ENCODE data around the gene NR1H4.
"Not testable (repeated sequence)": the region's sequence is repeated elsewhere in the genome, so short reads cannot be mapped to it uniquely, and the experiment has no call there.

Gene NR1H4

DNA sequence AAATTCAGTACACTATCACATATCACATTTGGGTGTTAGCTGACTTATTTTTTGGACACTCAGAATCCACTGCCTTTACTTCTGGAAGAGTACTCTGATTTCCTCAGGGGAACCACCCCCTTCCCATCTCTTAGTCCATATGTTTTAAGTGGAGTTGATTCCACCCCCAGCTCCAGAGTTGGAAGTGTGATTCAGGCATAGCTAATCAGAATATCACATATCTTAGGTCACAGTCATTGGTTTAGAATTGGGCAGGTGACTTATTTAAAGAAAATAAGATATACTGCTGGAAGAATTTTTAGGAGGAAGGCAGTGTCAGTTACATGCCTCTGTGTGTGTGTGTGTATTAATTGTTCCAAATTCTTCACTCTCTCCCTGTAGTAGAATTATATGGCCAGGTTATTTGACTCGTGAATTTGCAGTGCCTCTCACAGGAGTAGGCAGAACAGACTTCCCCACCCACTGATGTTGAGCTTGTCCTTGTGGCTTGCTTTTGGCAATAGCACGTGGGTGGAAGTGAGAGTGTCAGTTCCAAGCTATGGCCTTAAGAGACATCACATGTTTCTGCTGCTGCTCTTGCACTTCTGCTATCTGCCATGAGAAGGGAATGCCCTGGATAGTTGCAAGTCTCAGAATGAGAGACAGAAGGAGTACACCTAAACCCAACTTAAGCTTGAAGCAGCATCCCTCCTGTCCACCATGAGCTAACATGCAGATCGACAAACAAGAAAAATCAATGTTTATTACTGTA lies 93.4 kb downstream of the NR1H4 start:
- no peak for DNase-seq (ENCODE audit: low read depth in 2 of 2)

DNA sequence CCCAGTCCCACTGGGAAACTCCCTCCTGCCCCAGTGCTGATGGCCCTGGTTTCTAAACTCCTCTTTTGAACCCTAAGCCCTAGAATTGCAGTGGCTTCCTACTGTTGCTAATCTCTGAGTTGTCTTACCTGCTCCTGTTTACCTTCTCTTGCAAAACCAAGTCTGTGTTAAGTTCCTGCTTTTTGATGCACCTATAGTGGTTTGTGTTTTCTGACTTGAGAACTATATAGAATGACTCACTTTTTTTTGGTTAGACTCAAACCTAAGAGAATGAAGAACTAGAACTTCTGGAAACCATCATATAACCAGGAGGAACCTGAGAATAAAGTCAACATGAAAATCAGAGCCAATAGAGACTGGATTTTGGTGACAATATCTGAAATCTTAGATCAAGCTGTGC lies 94.3 kb downstream of the NR1H4 start:
- no peak for DNase-seq (ENCODE audit: low read depth in 2 of 2)

GRCh38 chr12:100572184-100572583 lies 98.5 kb downstream of the NR1H4 start:
- DNase-seq (ENCODE audit: low read depth in 2 of 2): no peak

DNA sequence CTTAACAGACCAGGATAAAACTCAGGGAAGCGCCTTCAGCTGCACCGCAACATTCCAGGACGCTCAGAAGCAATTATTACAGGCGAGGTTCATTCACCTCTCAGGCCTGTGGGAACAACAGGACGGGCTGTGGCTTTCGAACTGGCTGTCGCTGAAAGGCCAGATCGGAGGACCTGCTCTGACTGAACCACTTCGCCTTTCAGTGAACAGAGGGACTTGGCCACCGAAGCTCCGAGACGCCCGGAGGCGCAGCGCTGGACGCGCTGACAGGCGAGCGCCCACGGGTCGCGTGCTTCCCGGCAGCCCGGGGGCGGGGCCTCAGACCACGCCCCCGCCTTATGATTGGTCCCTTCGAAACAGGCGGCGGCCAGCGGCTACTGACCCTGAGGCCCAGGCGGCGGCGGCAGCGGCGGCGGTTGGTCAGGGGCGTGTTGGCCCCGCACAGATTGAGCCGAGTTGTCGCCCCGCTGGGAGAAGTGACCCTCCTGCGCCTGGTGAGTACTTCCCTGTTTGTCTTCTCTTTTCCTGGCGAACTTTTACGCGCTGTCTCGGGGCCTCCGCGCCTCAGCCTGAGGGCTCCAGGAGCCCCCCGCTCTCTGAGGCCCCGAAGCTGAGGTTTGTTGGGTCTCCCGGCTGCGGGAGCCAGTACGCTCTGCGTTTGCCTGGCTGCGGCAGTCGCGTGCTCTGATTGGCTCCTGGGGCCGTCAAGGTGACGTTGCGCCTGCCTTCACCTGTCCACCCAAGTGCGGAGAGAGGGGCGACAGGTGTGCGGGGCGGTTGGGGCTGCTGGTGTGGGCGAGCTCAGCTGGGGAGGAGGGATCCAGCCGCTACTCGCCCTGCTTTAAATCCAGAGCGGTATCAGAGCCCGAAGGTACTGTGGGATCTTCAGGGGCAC lies 99.9 kb downstream of the NR1H4 start, which contains the start of gene GAS2L3:
GAS2L3 (plus strand) TSS at position 393 of the 895 bp plus-strand sequence. CDS start 21,221 bp downstream, outside the sequence.
- peak; percentile 5 to 14 for DNase-seq (ENCODE audit: low read depth in 2 of 2)

GRCh38 chr12:100574187-100575074 lies 100.8 kb downstream of the NR1H4 start:
- no peak for DNase-seq (ENCODE audit: low read depth in 2 of 2)

GRCh38 chr12:100576331-100577036 lies 102.8 kb downstream of the NR1H4 start:
- DNase-seq (ENCODE audit: low read depth in 2 of 2): no peak

DNA sequence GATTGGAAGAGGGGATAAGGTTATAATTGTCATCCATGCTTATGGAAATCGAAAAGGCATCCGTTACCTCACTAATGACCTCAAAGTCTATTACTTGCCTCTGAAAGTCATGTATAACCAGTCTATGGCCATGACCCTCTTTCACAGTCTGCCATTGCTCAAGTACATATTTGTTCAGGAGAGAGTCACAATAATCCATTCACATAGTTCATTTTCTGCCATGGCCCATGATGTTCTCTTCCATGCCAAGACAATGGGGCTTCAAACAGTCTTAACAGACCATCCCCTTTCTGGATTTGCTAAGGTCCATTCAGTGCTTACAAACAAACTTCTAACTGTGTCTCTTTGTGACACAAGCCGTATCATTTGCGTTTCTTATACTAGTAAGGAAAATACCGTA lies 105.3 kb downstream of the NR1H4 start:
- DNase-seq (ENCODE audit: low read depth in 2 of 2): no peak

GRCh38 chr12:100579844-100580243 lies 106.2 kb downstream of the NR1H4 start:
- no peak for DNase-seq (ENCODE audit: low read depth in 2 of 2)

DNA sequence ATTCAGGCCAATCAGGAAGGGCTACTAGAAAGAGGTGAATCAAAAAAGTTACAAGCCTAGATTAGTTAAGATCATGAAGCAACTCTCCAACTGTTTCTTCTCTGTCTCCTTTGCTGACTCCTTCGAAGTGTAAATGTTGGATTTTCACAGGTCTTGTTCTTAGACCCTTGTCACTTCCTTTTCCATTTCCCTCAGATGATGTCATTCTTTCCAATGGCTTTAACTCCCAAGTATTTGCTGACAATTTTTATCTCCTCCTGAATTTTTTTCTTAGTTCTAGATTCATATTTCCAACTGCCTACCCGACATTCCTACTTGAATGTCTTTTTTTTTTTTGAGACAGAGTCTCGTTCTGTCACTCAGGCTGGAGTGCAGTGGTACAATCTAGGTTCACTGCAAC lies 110.6 kb downstream of the NR1H4 start:
- DNase-seq (ENCODE audit: low read depth in 2 of 2): no peak

GRCh38 chr12:100591979-100592378 lies 118.3 kb downstream of the NR1H4 start:
- no peak for DNase-seq (ENCODE audit: low read depth in 2 of 2)

- no peak for DNase-seq (ENCODE audit: low read depth in 2 of 2)
These were observed 119.8 kb downstream of the NR1H4 start for GRCh38 chr12:100593490-100593889.

DNA sequence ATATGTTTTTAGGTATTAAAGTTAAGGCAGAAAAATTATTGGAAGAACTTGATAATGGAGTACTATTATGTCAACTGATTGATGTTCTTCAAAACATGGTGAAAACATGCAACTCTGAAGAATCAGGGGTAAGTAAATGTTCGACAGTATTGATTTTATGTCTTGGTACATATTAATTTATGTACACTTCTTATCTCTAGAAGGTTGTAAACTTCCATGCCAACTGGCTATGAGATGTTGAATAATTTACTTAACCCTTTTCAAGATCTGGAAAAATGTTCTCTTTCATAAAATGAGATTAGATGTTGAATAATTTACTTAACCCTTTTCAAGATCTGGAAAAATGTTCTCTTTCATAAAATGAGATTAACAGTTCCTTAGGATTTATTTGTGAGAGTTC lies 128.0 kb downstream of the NR1H4 start:
- no peak for DNase-seq (ENCODE audit: low read depth in 2 of 2)

GRCh38 chr12:100602997-100603396 lies 129.3 kb downstream of the NR1H4 start:
- DNase-seq (ENCODE audit: low read depth in 2 of 2): not testable (repeated sequence)

GRCh38 chr12:100608776-100609175 lies 135.1 kb downstream of the NR1H4 start:
- no peak for DNase-seq (ENCODE audit: low read depth in 2 of 2)

DNA sequence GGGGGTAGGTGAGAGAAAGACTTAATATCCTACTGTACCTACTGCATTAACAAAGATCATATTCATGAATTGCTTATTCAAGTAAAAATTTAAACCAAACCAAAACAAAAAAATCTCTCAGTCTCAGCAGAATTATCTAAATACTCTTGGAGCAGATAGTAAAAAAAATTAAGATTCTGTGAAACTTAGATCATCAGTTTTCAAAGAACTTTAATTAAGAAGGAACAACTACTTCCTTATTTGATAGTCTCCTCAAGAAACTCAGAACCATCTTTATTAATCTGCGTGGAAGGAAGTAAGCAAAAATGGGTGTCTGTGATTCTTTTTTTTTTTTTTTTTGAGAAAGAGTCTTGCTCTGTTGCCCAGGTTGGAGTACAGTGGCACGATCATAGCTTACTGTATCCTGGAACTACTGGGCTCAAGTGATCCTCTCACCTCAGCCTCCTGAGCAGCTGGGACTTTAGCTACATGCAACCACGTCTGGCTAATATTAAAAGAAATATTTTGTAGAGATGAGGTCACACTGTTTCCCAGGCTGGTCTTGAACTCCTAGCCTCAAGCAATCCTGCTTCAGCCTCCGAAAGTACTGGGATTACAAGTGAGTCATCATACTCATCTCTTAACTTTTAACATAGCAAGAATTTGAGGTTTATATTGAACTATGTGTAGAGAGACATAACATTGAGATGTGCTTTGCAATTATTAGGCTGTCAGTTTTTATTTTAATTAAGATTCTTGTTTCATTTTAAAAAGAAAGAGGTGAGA lies 137.2 kb downstream of the NR1H4 start:
- DNase-seq (ENCODE audit: low read depth in 2 of 2): no peak

DNA sequence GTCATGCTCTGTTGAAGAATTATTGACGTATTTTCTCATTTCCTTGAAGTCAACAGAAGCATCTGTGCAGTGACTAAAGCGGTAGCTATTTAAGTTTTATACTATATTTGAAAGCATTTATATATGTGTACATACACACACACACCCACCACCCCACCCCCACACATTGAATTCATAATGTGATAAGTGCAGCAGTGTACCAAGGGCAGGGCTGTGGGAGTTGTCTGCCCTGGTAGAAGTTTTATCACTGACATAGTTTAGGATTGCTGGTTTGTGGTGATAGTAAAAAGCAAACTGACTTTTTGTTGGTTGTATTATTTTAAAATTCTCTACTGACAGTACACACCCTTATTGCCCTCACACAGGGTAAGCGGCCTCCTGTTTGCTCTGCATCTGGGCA lies 138.9 kb downstream of the NR1H4 start:
- no peak for DNase-seq (ENCODE audit: low read depth in 2 of 2)
